GM12878 (cell line): Measurements from ENCODE around the gene RHEBL1. TPM values are rescaled to one million over a fixed set of nuclear protein-coding genes. Genes with fewer than 3 reads are reported as not detected.
A peak's percentile ranks its signal among the peaks of the same experiment; 100 is the strongest.

Source experiments
- ASH2L ChIP-seq: fragments of 300-600, 200-600 bp; sonication (generic); IDR thresholded peaks from 2 replicates; pipeline ENCODE4 v1.6.1; 2017; ENCODE audit warnings: low read depth, mild to moderate bottlenecking, borderline replicate concordance
- BHLHE40 ChIP-seq, 2 experiments: fragments of 450-650 bp in 1 of 2; IDR thresholded peaks; 2 replicates each; pipeline ENCODE4 v1.6.1; 2011 to 2017; ENCODE audit warnings: low read depth in 2 of 2, borderline replicate concordance in 1 of 2, improper control_type of control experiment in 1 of 2, low read length in 1 of 2, mild to moderate bottlenecking in 1 of 2
- E4F1 ChIP-seq: fragments of 450-650 bp; IDR thresholded peaks from 2 replicates; pipeline ENCODE4 v1.6.1; 2018; ENCODE audit warnings: borderline replicate concordance, mild to moderate bottlenecking; ENCODE audit not compliant: partially characterized antibody
- EGR1 ChIP-seq, 2 experiments: IDR thresholded peaks; 1 replicate in 1 of 2; 2 replicates in 1 of 2; pipeline ENCODE4 v1.6.1; 2011 to 2012; ENCODE audit warnings: low read depth in 2 of 2, low read length in 2 of 2, borderline replicate concordance in 1 of 2, mild to moderate bottlenecking in 1 of 2, moderate library complexity in 1 of 2
- KAT2A ChIP-seq: conservative IDR thresholded peaks from 2 replicates; pipeline ENCODE4 v1.6.1; 2011; ENCODE audit warnings: low read depth, low read length; ENCODE audit not compliant: control insufficient read depth
- LARP7 ChIP-seq: fragments of 450-650 bp; IDR thresholded peaks from 2 replicates; pipeline ENCODE4 v1.6.1; 2017; ENCODE audit warnings: mild to moderate bottlenecking
- NRF1 ChIP-seq: conservative IDR thresholded peaks from 2 replicates; pipeline ENCODE4 v1.6.1; 2011; ENCODE audit warnings: mild to moderate bottlenecking, low read depth, low read length, improper control_type of control experiment
- POLR2A ChIP-seq: IDR thresholded peaks from 2 replicates; pipeline ENCODE4 v1.6.1; 2011; ENCODE audit warnings: low read depth, mild to moderate bottlenecking, low read length
- RAD51 ChIP-seq: fragments of 450-650 bp; IDR thresholded peaks from 2 replicates; pipeline ENCODE4 v1.6.1; 2016; ENCODE audit warnings: moderate library complexity, mild to moderate bottlenecking, inconsistent platforms
- SRF ChIP-seq, 2 experiments: IDR thresholded peaks; 2 replicates each; pipeline ENCODE4 v1.6.1; 2011; ENCODE audit warnings: low read depth in 2 of 2, low read length in 2 of 2, mild to moderate bottlenecking in 1 of 2, moderate library complexity in 1 of 2
- TAF1 ChIP-seq: IDR thresholded peaks from 2 replicates; pipeline ENCODE4 v1.6.1; 2011; ENCODE audit warnings: mild to moderate bottlenecking, low read depth, low read length, borderline replicate concordance
- USF1 ChIP-seq: IDR thresholded peaks from 2 replicates; pipeline ENCODE4 v1.6.1; 2011; ENCODE audit warnings: borderline replicate concordance, low read depth, mild to moderate bottlenecking, moderate library complexity, mixed read lengths, low read length; ENCODE audit not compliant: insufficient read depth; ENCODE audit errors: extremely low read length
- ZBTB4 ChIP-seq: fragments of 450-650 bp; formaldehyde crosslinking; IDR thresholded peaks from 2 replicates; pipeline ENCODE4 v1.4.0; 2022; ENCODE audit warnings: mild to moderate bottlenecking, moderate library complexity
- polyA plus RNA-seq, 11 experiments: library from polyadenylated mRNA; depleted of rRNA in 4 of 11; unstranded in 6 of 11; stranded (reverse) in 5 of 11; fragments of >200 nt; fragmentation: Nextera tagmentation in 4 of 11; fragmentation: Illumina TruSeq in 1 of 11; extraction: Ambion mirVana in 4 of 11; extraction: Trizol in 1 of 11; gene quantifications; 1 replicate in 1 of 11; 2 replicates in 10 of 11; pipeline versions ENCODE4 v1.2.1 to v1.2.3, GENCODE V29; 2011 to 2016; ENCODE audit warnings: inconsistent platforms in 2 of 11, missing spikeins in 2 of 11, low read depth in 1 of 11
- total RNA-seq, 4 experiments: library from RNA; depleted of rRNA in 3 of 4; stranded (reverse); fragments of >200 nt in 3 of 4; fragmentation: Illumina TruSeq in 1 of 4; extraction: Trizol in 1 of 4; gene quantifications; 2 replicates each; pipeline versions ENCODE4 v1.2.1 to v1.2.3, GENCODE V29; 2013 to 2021
- TF ChIP-seq, protein P1 (sequence below): fragments of 450-650 bp; IDR thresholded peaks from 2 replicates; pipeline ENCODE4 v1.6.1; 2017; ENCODE audit warnings: low read depth, mild to moderate bottlenecking, moderate library complexity
- TF ChIP-seq, protein P2 (sequence below): fragments of 450-650 bp; IDR thresholded peaks from 2 replicates; pipeline ENCODE4 v1.6.1; 2017; ENCODE audit warnings: mild to moderate bottlenecking, low read depth, inconsistent platforms; ENCODE audit not compliant: poor library complexity, severe bottlenecking

RHEBL1 gene
- total and polyA plus RNA-seq, 10 of the 15 experiments (the other 5 are each of a cell fraction or from before 2014, with no cell fraction given), result 5.9 to 18.7 (median 12.0) TPM

DNA sequence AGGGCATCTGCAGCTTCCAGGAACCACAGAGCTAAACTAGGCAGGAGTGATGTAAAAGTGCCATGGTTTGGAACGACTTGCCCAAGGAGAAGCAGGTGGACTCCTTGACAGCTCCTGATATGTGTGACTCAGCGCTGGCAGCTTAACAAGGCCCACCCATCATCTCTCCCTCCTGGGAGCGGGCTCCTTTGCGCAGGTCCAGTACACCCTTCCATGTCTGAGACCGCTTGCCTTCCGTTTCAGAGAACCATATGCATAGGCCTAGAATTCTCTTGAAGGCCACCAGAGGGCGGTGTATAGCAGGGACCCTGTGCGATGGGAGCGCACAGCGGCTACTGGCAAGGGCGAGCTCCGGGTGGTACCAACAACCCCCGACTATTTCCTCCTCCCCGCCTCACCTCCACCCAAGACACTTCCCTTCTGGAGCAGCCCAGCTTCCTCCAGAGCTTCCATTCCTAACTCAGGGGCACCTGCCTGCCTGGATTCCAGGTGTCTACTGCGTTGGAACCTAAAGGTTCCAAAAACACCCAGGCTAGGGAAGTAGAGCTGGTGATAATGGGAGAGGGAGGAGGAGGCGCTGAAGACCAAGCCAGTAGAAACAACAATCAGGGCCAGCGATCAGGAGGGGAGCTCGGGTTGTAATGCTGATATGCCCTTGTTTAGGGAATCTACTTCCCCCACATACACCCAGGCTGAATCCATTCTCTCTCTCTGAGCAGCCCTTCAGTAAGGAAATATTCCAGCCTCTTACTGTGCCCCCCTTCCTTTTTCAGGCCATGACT lies 18.6 kb upstream of the RHEBL1 start (continued):
- TF ChIP-seq, protein P1, sequence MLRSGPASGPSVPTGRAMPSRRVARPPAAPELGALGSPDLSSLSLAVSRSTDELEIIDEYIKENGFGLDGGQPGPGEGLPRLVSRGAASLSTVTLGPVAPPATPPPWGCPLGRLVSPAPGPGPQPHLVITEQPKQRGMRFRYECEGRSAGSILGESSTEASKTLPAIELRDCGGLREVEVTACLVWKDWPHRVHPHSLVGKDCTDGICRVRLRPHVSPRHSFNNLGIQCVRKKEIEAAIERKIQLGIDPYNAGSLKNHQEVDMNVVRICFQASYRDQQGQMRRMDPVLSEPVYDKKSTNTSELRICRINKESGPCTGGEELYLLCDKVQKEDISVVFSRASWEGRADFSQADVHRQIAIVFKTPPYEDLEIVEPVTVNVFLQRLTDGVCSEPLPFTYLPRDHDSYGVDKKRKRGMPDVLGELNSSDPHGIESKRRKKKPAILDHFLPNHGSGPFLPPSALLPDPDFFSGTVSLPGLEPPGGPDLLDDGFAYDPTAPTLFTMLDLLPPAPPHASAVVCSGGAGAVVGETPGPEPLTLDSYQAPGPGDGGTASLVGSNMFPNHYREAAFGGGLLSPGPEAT, result no peak
- TF ChIP-seq ASH2L (no peak), POLR2A (peak; percentile 31; the same call in 1 of the 2 replicates), USF1 (no peak), BHLHE40 (IDR thresholded peaks at IDR 0.05; ENCODE audit: borderline replicate concordance in 1 of 2, low read depth in 2 of 2, low read length in 1 of 2) (0 out of 4 replicates have a peak, but pooled peaks of 1 of the 2 experiments have one; percentile 9), NRF1 (no peak; the same call in 1 of the 2 replicates), SRF (IDR thresholded peaks at IDR 0.05; ENCODE audit: low read depth in 2 of 2, low read length in 2 of 2) (no peak), ZBTB4 (CRISPR knock-in tag) (no peak), TAF1 (no peak), E4F1 (no peak), LARP7 (0 out of 2 replicates have a peak, but pooled peaks have one; percentile 57), RAD51 (no peak), KAT2A (no peak), EGR1 (IDR thresholded peaks at IDR 0.05; ENCODE audit: borderline replicate concordance in 1 of 2, low read depth in 2 of 2, low read length in 2 of 2) (no peak)
- TF ChIP-seq, protein P2, sequence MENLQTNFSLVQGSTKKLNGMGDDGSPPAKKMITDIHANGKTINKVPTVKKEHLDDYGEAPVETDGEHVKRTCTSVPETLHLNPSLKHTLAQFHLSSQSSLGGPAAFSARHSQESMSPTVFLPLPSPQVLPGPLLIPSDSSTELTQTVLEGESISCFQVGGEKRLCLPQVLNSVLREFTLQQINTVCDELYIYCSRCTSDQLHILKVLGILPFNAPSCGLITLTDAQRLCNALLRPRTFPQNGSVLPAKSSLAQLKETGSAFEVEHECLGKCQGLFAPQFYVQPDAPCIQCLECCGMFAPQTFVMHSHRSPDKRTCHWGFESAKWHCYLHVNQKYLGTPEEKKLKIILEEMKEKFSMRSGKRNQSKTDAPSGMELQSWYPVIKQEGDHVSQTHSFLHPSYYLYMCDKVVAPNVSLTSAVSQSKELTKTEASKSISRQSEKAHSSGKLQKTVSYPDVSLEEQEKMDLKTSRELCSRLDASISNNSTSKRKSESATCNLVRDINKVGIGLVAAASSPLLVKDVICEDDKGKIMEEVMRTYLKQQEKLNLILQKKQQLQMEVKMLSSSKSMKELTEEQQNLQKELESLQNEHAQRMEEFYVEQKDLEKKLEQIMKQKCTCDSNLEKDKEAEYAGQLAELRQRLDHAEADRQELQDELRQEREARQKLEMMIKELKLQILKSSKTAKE, result no peak
